GM18526 (cell line): ENCODE data around the gene PTCHD4.

Source experiments
- POLR2A ChIP-seq: IDR thresholded peaks from 3 replicates; pipeline ENCODE4 v1.6.1; 2011; ENCODE audit not compliant: insufficient read length; ENCODE audit errors: extremely low read depth

Gene PTCHD4

DNA sequence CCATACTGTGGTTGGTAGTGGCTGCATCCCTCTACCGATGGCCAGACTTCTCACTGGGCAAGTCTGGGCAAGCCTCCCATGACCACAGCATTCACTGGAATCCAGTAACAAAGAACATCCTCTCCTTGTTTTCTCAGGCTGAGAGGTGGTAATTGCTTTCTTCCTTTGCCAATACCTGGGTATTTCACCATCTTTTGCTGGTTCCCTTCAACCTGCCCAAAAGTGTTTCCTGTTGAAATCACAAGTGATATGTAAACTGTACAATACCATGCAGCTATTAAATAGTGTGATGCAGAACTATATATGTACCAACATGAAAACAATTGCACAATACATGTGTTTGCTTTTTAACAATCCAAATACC, at the start of gene PTCHD4:
Gene PTCHD4 (minus strand): TSS at position 55 of the 364 bp plus-strand sequence. CDS start 42,240 bp downstream, outside the sequence.
- TF ChIP-seq POLR2A = no peak

DNA sequence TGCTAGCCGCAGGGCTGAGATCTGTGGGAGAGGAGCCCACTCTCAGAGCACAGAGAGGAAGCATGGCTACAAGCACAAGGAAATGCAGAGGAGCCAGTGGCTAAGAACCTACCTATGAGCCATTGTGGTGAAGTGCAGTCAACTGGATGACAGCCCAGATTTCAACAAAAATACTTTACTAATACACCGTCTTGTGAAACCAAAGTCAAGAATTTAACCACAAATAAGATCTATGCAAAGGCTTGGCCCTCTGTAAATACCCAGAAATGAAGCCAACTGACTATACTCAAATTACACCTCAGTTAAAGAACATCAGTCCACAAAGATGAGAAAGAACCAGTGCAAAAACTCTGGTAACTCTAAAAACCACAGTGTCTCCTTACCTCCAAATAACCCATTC, 40.1 kb upstream of the PTCHD4 start:
- no peak for TF ChIP-seq POLR2A

DNA sequence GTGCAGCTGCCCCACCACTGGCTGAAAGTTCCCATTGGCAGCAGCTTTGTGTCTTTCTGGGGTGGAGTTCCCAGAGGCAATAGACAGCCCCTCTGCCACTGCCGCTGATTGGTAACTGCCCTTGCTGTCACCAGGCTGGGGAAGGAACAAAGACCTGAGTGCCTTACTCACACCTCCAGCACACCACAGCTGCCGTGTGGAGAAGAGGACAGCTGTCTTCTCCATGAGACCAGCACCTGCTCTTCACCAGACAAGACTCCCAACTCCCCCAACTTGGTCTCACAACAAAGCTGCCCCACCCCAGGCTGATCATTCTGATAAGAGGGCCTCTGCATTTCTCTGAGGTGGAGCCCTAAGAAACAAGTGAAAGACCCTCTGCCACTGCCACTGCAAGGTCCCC, 39.7 kb upstream of the PTCHD4 start:
- no peak for TF ChIP-seq POLR2A

DNA sequence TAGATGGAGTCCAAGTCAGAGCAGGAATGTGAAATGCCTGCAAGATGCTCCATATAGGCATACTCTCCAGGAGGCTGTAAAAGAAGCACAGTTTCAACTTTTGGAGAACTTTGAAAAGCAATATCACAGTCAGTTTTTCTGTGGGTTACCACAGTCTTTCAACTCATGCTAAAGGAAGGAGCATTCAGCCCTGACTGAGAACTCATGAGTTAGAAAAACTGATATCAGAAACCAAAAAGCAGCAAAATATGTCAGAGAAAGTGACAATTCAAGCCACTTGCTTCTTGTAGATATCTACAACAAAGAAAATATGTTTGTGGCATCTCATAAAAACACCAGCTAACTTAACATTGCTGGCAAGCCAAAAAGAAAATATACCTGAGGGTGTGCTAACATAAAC, 36.1 kb upstream of the PTCHD4 start:
- TF ChIP-seq POLR2A = no peak

DNA sequence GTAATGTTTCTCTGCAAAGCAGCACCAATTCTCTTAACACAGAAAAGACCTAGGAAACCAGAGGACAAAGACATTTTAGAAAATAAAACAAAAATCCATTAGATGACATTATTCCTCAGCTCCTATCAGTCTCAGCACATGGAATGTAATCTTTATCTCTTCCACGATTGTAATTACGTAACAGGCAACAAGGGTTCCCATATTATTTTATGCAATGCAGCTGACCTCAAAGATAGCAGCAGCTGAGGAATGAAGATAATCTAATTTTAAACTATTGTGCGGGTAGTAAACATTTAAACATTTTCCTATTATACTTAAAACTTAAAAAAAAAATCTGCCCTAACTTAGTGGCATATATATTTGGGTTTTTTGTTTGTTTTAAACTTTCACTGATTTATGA, 33.0 kb upstream of the PTCHD4 start:
- no peak for TF ChIP-seq POLR2A

DNA sequence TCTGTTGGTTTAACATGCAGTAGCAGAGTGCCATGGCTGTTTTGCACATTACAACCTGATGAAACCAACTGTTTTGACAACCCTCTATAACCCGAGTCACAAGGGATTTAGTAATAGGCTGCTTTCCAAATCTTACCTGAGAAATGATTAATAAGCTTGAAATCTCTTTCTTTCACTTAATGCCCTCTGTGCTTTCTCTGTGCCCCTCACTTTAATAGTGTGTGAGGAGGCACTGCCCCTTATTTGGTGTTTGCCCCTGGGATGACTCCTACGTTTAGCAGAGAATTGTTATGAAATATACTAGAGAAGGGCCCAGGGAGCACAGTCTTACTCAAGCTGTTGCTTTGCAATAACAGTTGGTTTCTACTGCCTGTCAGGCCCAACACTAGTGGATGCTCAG, 31.0 kb upstream of the PTCHD4 start:
- TF ChIP-seq POLR2A = no peak

DNA sequence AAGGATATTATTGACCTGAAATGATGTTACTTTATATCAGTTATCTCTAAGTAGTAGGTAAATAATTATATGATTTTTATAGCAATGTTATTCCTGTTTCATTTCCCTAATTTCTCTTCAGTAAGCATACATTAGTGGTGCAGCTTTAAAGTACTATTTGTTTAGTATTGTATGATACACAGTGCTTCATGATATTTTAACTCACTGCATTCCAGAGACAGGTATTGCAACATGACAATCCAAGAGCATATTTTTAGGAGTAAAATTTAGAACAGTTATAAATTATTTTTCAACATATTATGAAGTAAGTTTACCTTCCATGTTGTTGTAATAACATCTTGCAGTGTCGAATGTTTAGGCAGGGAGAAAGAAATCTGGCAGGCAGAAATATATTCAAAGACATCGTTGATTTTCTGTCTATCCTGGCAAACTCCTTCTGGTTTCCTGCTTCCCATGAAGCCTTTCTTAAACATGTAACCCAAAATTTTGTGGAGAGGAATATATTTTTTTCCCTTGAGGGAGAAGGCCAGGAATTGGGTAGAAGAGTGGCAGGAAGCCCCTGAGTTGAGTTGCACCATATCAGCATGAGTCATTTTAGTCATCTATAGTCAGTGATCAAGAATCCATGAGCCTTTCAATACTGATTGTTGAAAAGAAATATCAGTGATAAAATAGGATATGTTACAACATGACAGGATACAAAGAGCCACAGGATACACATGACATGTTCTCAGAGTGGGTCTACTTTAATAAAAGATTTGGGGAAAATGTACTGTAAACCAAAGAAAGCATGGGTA, 29.0 kb upstream of the PTCHD4 start:
- no peak for TF ChIP-seq POLR2A

DNA sequence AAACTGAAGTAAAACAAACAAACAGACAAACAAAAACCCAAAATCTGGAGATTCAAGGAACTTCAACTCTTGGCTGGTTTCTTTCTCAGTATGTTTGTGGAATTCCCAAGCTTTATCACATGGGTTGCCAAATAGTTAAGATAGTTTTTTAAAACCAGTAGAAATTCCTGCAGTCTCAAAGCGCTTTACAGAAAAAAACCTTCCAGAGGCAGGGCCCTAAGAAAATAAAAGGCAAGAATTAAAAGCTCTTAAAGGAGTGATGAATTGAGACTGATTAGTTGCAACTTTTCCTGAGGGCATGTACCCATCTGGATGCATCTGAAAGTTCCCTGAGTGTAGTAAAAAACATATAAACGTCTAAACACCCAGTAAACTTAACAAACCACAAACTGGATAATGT, 25.9 kb upstream of the PTCHD4 start:
- TF ChIP-seq POLR2A = no peak

DNA sequence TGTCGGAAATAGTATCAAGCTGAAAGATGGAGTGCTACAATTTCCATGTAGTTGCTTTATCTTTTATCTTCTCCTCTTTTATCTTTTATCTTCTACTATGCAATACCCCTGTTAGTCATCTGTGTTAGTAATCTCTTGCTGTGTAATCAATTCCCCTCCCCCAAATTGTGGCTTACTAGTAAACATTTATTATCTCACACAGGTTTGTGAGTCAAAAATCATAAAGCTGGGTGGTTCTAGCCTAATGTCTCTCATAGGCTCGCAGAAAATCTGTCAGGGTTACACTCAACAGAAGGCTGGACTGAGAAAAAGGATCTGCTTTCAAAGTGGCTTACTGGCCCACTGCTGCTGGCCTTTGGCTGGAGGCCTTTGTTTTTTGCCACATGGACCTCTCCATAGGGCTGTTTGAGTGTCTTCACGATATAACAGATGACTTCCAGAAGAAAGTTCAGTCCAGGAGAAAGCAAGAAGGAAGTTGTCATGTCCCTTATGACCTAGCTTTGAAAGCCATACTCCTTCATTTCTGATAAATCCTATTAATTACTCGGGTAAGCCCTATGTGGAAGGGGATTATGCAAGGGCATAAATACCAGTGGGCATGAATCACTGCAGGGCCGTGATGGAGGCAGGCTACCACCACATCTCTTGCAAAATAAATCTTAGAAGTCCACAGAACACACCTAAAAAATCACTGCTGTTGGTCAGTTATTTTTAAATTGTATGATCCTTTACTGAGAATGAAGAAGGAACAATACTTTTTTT, 24.5 kb upstream of the PTCHD4 start:
- no peak for TF ChIP-seq POLR2A

DNA sequence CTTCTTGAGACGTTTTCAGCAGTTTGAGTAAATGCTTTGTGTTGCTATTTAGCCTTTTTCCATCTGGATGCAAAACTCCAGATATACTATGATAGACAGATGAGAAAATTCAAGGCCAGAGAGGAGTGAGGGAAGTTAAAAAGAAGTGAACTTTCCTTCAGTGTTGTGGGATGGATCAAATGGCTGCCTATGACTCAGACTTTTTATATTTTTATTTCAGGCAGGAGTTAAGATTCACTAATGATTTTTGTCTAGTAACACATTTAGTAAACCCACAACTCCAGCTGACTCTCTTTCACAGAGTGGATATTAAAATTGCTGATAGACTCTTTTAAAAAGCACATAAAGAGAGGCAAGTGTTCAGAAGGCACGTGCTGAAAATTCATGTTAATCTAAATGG, 23.2 kb upstream of the PTCHD4 start:
- TF ChIP-seq POLR2A = no peak

DNA sequence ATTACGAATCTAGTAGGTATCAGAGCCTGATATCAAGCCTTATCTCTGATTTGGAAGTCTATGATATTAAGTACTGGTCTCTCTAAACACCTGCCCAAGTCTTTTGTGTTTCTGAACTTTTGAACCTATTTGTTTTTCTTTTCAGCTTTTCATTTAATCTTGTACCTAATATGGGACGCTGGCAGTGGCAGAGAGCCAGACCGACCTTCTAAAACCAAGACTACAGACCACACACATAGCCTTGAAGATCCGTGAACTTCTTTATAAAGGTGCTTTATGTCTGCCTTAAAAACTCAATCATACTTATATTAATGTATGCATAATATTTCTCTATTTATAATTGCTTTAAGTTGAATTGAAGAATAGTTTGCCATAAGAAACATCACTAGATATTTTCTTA, 12.6 kb upstream of the PTCHD4 start:
- TF ChIP-seq POLR2A = no peak

DNA sequence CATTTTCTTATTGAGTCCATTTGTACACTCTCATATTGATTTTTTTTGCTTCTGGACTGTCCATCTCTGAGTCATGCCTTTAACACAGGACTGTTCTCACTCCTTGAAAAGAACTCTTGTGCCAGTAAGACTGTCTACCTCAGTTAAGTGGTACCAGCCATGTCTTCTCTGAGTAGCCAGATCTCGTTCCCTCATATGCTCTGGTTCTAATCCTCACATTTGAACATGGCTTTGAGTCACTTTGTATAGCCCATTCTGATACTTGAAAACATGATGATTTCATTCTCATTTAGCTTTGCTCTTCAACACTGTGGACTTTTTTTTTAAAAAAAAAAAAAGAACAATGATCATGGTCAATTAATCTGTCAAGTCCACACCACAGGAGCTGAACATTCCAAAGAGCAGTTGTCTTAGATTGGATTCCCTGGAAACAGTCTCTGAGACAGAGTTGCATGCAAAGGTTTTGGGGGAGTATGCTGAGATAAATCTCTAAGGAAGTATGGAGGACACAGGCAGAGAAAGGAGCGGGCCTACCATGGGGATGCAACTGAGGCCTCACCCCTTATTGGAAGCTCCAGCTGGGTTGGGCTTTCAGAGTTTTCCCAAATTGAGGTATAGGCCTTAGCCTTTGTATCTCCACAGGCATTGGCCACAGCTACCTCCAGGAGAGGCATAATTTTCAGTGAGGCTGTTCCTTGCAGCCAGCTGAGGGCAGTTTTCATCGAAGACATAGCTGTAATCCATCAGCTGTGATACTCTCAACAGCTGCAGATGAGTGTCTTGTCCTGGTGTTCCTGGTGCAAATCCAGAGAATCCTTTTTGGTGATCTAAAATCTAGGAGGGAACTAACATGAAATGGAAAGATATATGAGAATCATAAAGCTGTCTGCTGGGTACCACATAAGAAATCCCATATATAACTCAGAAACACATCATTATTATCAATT, 6.0 kb upstream of the PTCHD4 start:
- no peak for TF ChIP-seq POLR2A

DNA sequence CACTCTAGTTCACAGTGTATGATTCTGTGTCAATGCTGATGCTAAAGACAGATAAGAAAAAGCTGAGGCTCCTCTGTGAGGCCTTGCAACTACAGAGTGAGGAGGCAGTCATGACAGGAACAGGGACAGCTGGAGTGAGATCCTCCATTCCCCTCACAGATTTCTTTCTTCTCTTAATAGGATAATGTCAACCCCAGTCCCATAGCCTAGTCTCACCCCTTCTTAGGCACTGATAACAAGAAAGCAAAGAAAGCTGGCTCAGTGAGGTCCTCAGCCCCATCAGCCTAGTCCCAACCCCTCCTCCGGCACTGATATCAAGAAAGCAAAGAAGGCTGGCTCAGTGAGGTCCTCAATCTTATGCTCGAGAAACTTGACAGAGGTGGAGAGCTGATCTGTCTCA, 2.1 kb upstream of the PTCHD4 start:
- no peak for TF ChIP-seq POLR2A

DNA sequence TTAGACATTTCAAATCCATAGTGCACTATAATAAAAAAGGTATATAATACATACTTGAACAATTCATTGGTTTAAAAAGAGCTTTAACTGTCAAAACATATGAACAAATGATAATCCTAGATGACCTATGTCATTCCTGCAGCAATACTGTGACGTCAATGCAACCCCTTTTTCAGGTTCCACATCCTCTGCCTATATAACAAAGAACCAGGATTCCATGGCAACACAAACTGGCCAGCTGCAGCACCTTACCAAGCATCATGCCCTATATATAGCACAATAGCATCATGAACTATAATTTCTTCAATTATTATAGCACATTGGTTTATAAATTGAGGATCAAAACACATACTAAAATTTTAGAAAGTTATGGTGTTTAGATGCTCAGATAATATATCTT, 578 bp upstream of the PTCHD4 start:
- TF ChIP-seq POLR2A = no peak

DNA sequence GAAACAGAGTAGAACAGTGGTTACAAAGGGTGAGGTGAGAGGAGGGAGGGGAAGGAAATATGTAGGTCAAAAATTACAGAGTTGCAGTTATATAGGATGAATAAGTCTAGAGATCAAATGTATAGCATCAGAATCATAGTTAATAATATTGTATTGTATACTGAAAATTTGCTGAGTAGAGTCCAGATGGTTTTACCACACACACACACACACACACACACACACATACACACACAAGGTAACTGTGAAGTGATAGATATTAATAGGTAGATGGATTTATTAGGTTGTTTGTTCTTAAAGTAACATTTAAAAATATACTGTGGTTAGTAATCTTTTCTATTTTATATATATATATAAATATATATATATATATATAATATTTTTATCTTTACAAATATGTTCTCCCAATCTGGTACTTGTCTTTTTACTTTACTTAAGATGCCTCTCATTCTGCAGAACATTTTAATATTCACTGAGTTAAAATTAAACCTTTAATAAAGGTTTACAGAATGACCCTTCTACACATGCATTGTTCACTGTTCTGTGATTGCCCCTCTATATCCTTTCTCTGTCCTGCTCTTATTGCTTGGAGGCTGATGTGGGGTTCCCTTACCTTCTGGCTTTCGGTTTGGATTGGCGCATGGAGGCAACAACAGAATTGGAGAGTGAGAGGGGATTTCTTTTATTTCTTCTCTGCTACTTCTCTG, 408 bp downstream of the PTCHD4 start:
- TF ChIP-seq POLR2A = no peak
